ENCODE results near the gene C19orf12.
A peak's percentile ranks its signal among the peaks of the same experiment; 100 is the strongest.
"Not testable (repeated sequence)": the region's sequence is repeated elsewhere in the genome, so short reads cannot be mapped to it uniquely, and the experiment has no call there.

C19orf12 gene

GRCh38 chr19:29675120-29675649, 39.9 kb downstream of the C19orf12 start:
- no peak for DNase-seq

- DNase-seq, result no peak
These were observed 40.5 kb downstream of the C19orf12 start for GRCh38 chr19:29674374-29675119.

GRCh38 chr19:29673451-29674371, 41.4 kb downstream of the C19orf12 start:
- DNase-seq, result no peak

GRCh38 chr19:29672933-29673336, 42.1 kb downstream of the C19orf12 start:
- no peak for DNase-seq

GRCh38 chr19:29672319-29672932, 42.6 kb downstream of the C19orf12 start:
- no peak for DNase-seq

- no peak for DNase-seq
These were observed 43.5 kb downstream of the C19orf12 start for GRCh38 chr19:29671393-29672160.

- not testable (repeated sequence) for DNase-seq
These were observed 44.1 kb downstream of the C19orf12 start for GRCh38 chr19:29671026-29671392.

- no peak for DNase-seq
These were observed 44.8 kb downstream of the C19orf12 start for GRCh38 chr19:29670255-29670654.

GRCh38 chr19:29668746-29669609, 46.1 kb downstream of the C19orf12 start:
- DNase-seq, result no peak

GRCh38 chr19:29667901-29668341, 47.1 kb downstream of the C19orf12 start:
- DNase-seq, result no peak

- no peak for DNase-seq
These were observed 47.7 kb downstream of the C19orf12 start for GRCh38 chr19:29667387-29667783.

- DNase-seq, result no peak
These were observed 48.3 kb downstream of the C19orf12 start for GRCh38 chr19:29666578-29667386.

GRCh38 chr19:29665826-29666577, 49.1 kb downstream of the C19orf12 start:
- no peak for DNase-seq

GRCh38 chr19:29665215-29665825, 49.7 kb downstream of the C19orf12 start, which contains the start of gene PLEKHF1:
TSS of gene PLEKHF1 (plus strand) at chr19:29665461. CDS start at chr19:29673840, 8,379 bp downstream.
- peak; percentile 64 for DNase-seq

- no peak for DNase-seq
These were observed 50.3 kb downstream of the C19orf12 start for GRCh38 chr19:29664753-29665214.

- no peak for DNase-seq
These were observed 51.0 kb downstream of the C19orf12 start for GRCh38 chr19:29663861-29664752.

- DNase-seq, result no peak
These were observed 52.3 kb downstream of the C19orf12 start for GRCh38 chr19:29662604-29663404.
